Stimulated activated CD4-positive, alpha-beta T cell treated with anti-CD3 and anti-CD28 coated beads, Interleukin-4, amount 100 ng/mL, for 24 hours (primary cell): ENCODE results near the gene ADCY6.
A peak's percentile ranks its signal among the peaks of the same experiment; 100 is the strongest.
"Not testable (repeated sequence)": the region's sequence is repeated elsewhere in the genome, so short reads cannot be mapped to it uniquely, and the experiment has no call there.

Source experiments
- DNase-seq: peaks from one replicate; pipeline ENCODE4 v3.0.0-alpha.2; 2020

The ADCY6 gene

GRCh38 chr12:48750215-48750614 is 38.7 kb downstream of the ADCY6 start:
- no peak for DNase-seq

- no peak for DNase-seq
These were observed 44.5 kb downstream of the ADCY6 start for GRCh38 chr12:48744251-48745008.

DNA sequence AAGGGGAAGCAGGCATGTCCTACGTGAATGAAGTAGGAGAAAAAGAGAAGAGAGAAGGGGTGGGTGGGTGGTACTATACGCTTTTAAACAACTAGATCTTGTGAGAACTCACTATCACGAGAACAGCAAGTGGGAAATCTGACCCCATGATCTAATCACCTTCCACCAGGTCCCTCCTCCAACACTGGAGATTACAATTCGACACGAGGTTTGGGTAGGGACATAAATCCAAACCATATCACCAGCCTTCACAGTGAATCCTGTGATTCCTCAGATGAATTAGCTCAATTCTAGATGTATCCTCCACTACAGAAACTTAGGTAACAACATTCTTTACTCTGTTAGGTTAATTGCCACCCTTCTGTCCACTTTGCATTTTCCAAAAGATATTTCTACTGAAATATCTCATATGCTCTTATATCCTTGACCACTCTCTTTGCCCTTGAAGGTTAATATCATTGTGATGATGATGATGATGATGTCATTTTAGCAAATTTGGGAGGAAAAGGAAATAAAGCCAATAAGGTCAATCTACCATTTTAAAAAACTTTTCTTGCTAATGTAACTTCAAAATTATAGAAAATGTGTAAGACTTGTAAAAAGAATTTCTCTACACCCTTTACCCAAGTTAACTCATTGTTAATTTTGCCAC is 49.1 kb downstream of the ADCY6 start:
- no peak for DNase-seq

DNA sequence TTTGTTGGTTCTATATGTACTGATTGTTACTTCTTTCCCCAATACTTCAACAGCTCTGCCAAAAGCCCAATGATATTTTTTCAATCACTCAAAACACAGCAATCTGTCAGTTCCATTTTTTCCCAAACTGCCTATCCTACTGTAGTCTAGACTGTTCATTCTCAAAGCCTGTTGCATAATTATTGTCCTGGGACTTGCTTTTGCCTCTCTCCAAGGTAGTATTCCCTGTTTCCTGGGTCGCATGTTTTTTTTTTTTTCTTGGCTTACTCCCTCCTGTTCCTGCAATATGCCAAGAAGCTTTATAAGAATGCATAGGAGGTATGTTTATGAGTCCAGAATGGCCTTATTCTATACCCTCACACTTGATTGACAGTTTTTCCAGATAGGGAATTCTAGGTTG is 52.4 kb downstream of the ADCY6 start:
- DNase-seq: no peak

DNA sequence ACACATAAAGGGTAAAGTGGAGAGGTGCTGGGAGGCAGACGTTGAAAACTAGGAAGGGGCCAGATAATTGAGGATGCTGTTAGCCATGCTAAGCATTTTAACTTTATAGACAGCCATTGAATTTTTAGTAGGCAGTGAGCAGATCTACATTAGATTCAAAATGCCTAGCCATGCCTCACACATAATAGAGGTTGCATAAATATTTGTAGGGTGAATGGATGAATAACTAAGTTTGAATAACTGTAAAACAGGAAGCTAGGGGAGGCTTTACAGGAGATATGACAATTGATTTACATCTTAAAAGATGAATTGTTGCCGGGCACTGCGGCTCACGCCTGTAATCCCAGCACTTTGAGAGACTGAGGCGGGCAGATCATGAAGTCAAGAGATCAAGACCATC is 60.1 kb downstream of the ADCY6 start:
- no peak for DNase-seq

- not testable (repeated sequence) for DNase-seq
These were observed 68.2 kb downstream of the ADCY6 start for GRCh38 chr12:48720737-48721136.

DNA sequence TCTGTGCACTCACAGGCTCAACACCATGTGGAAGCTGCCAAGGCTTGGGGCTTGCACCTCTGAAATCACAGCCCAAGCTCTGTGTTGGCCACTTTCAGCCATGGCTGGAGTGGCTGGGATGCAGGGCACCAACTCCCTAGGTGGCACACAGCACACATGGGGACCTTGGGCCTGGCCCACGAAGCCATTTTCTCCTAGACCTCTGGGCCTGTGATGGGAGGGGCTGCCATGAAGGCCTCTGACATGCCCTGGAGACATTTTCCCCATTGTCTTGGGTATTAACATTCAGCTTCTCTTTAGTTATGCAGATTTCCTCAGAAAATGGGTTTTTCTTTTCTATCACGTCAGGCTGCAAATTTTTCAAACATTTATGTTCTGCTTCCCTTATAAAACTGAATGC is 68.7 kb downstream of the ADCY6 start:
- not testable (repeated sequence) for DNase-seq

- not testable (repeated sequence) for DNase-seq
These were observed 69.9 kb downstream of the ADCY6 start for GRCh38 chr12:48719002-48719401.

GRCh38 chr12:48717252-48717695 is 71.6 kb downstream of the ADCY6 start:
- no peak for DNase-seq

DNA sequence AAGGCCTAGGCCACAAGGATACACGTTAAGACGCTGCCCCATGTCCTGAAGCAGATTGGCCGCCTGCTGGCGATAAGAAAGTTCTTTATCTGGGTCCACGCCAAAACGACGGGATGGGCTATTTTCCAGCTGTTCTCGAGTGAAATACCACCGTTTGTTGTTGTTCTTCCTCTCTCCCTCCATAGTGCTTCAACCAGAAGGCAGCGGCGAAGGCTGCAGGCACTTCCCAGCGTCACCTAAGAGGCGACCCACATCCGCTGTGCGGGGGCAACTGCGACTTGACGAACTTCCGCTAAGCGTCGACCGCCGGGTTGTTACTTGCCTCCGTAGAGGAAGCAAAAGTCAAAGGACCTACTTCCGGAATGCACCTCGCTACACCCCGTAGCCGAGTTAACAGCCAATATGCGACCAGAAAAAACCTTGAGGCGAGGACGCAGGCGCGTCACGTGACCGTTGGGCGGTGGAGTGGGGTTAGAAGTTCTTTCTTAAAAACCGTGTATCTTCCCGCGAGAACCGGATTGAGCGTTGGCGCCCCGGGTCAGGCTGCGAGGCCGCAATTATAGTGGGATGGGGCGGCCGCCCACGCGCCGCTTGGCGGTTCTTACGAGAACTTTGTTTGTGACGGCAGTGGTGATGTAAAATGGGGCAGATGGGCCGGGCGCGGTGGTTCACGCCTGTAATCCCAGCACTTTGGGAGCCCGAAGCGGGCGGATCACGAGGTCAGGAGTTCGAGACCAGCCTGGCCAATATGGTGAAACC is 72.2 kb downstream of the ADCY6 start, which contains the start of gene CCNT1:
Gene CCNT1, minus strand, starts transcription at position 215 of the 759 bp plus-strand sequence. Its CDS starts 32 bp downstream, at position 183.
- peak; percentile 99 for DNase-seq
